Mesendoderm (in vitro differentiated cells): ENCODE measurements around the gene TSSK1B.

Experiments used
- DNase-seq: peaks from one replicate; pipeline ENCODE4 v3.0.0; 2013
- H2AK5ac ChIP-seq: 2 replicates; pipeline ENCODE4 v1.6.1; 2013; ENCODE audit warnings: low read length, inconsistent platforms
- H2BK120ac ChIP-seq: 2 replicates; pipeline ENCODE4 v1.6.1; 2013; ENCODE audit warnings: low read depth, mild to moderate bottlenecking, low read length, moderate library complexity, mixed read lengths
- H2BK15ac ChIP-seq: replicated peaks from 2 replicates; pipeline ENCODE4 v1.6.1; 2013; ENCODE audit warnings: low read depth, mild to moderate bottlenecking, moderate library complexity
- H2BK5ac ChIP-seq: 2 replicates; pipeline ENCODE4 v1.6.1; 2013; ENCODE audit warnings: low read length, inconsistent platforms
- H3K18ac ChIP-seq: 2 replicates; pipeline ENCODE4 v1.6.1; 2013; ENCODE audit warnings: mild to moderate bottlenecking, low read length, mixed read lengths
- H3K23ac ChIP-seq: one replicate; pipeline ENCODE4 v1.6.1; 2013; ENCODE audit warnings: low read length
- H3K27ac ChIP-seq: 2 replicates; pipeline ENCODE4 v1.5.1; 2013; ENCODE audit warnings: low read depth, mild to moderate bottlenecking, inconsistent platforms, low read length, moderate library complexity
- H3K27me3 ChIP-seq: 2 replicates; pipeline ENCODE4 v1.6.1; 2013; ENCODE audit warnings: low read length, control low read depth, mild to moderate bottlenecking, inconsistent platforms; ENCODE audit not compliant: insufficient read depth, poor library complexity
- H3K36me3 ChIP-seq: 2 replicates; pipeline ENCODE4 v1.6.1; 2013; ENCODE audit warnings: low read length, inconsistent platforms; ENCODE audit not compliant: control insufficient read depth, insufficient read depth
- H3K4ac ChIP-seq: one replicate; pipeline ENCODE4 v1.6.1; 2013; ENCODE audit warnings: low read depth, mild to moderate bottlenecking, low read length, moderate library complexity
- H3K4me1 ChIP-seq: 2 replicates; pipeline ENCODE4 v1.6.1; 2013; ENCODE audit warnings: low read depth, low read length, inconsistent platforms; ENCODE audit not compliant: control insufficient read depth
- H3K4me2 ChIP-seq: 2 replicates; pipeline ENCODE4 v1.6.1; 2013; ENCODE audit warnings: low read length
- H3K4me3 ChIP-seq: 2 replicates; pipeline ENCODE4 v1.5.1; 2013; ENCODE audit warnings: mild to moderate bottlenecking, low read length
- H3K56ac ChIP-seq: one replicate; pipeline ENCODE4 v1.6.1; 2013; ENCODE audit warnings: low read length
- H3K79me1 ChIP-seq: 2 replicates; pipeline ENCODE4 v1.6.1; 2013; ENCODE audit warnings: low read length, inconsistent platforms
- H3K79me2 ChIP-seq: 2 replicates; pipeline ENCODE4 v1.6.1; 2013; ENCODE audit warnings: mild to moderate bottlenecking, low read length; ENCODE audit not compliant: control insufficient read depth, insufficient read depth
- H3K9ac ChIP-seq: 2 replicates; pipeline ENCODE4 v1.6.1; 2013; ENCODE audit warnings: low read length, inconsistent platforms
- H4K5ac ChIP-seq: one replicate; pipeline ENCODE4 v1.6.1; 2013; ENCODE audit warnings: low read length
- H4K8ac ChIP-seq: one replicate; pipeline ENCODE4 v1.6.1; 2013; ENCODE audit warnings: low read depth, mild to moderate bottlenecking, control low read depth, low read length, moderate library complexity
- WGBS: extraction: QIAGEN DNeasy Blood & Tissue Kit; methylation state at CpG from one replicate; pipeline ENCODE4 v1.1.7; 2013; ENCODE audit warnings: low lambda C conversion rate, missing lambda C conversion rate; ENCODE audit not compliant: insufficient coverage; ENCODE audit errors: extremely low coverage; 5-methylcytosine and 5-hydroxymethylcytosine counted together

The TSSK1B gene

DNA sequence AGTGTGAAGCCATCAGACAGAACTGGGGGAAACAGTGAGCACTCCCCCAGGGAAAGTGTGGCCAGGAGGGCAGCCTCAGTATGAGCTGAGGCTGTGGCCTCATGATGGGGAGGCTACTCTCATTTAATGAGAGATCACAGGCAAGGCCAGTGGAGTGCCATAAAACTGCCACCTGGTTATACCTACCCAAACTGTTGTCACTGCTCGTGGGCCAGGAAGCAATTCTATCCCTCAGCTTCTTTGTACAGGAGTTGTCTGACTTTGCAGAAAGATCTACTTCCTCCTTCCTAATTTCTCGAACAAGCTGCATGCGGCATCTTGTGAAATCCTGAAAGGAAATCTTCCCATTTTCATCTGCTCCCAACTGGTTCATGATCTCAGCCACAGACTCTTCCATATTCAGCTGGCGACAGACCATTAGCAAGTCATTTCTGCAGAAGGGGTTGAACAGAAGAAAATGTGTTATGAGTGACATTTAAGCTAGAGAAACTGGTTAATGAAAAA is 50.0 kb downstream of the TSSK1B start:
- Histone ChIP-seq H3K56ac (no peak overlapping the region), H3K36me3 (no peaks in the 10 kb centered on the region), H3K27ac (no peak overlapping the region), H3K4me2 (no peak overlapping the region), H4K5ac (no peak overlapping the region), H4K8ac (no peak overlapping the region), H3K79me1 (no peaks in the 10 kb centered on the region), H3K18ac (no peak overlapping the region), H2BK5ac (no peak overlapping the region), H3K9ac (no peak overlapping the region), H2AK5ac (no peak overlapping the region), H3K79me2 (no peaks in the 10 kb centered on the region), H2BK120ac (no peak overlapping the region), H3K4ac (no peak overlapping the region), H3K23ac (no peak overlapping the region), H3K27me3 (no peaks in the 10 kb centered on the region), H2BK15ac (no peak overlapping the region), H3K4me1 (no peaks in the 10 kb centered on the region), H3K4me3 (no peak overlapping the region)
- DNase-seq: no peak
- no CpG with 5 or more reads among the region's 4 CpGs for WGBS

DNA sequence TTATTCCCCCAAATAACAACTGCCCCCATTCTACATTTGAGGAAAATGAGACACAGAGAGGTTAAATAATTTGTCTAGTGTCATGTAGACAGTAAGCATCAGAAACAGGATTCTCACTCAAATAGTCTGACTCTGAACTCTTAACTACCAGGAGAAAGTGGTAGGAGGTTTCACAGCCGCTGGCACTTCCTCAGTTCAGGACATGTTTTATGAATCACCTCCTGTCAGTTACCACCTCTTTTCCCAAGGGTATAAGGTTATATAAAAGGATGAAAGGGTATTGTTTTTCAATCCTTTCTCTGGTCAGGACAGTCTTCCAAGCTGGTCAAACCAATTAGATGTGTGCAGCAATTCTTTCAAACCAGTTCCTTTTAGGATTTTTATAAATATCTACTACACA is 52.1 kb downstream of the TSSK1B start:
- Histone ChIP-seq H4K8ac (no peak overlapping the region), H3K79me1 (no peaks in the 10 kb centered on the region), H3K18ac (no peak overlapping the region), H3K4me3 (no peak overlapping the region), H3K9ac (no peak overlapping the region), H3K56ac (no peak overlapping the region), H3K4me2 (no peak overlapping the region), H4K5ac (no peak overlapping the region), H3K79me2 (no peaks in the 10 kb centered on the region), H3K27ac (no peak overlapping the region), H2AK5ac (no peak overlapping the region), H3K36me3 (no peaks in the 10 kb centered on the region), H2BK120ac (no peak overlapping the region), H3K27me3 (no peaks in the 10 kb centered on the region), H2BK5ac (no peak overlapping the region), H3K23ac (no peak overlapping the region), H3K4me1 (no peaks in the 10 kb centered on the region), H3K4ac (no peak overlapping the region), H2BK15ac (no peak overlapping the region)
- DNase-seq: no peak
- WGBS: no CpG with 5 or more reads among the region's 1 CpG
